Kidney (tissue), 14 donors: Measurements from ENCODE around the gene ARID5A. TPM values are rescaled to one million over a fixed set of nuclear protein-coding genes. Genes with fewer than 3 reads are reported as not detected.

Source experiments
- DNase-seq, 5 donors: peaks; one replicate each; pipeline ENCODE4 v3.0.0-alpha.2; 2013 to 2020
- FAIRE-seq: peaks from 2 replicates; lab custom pipeline; 2012; peaks lifted over from hg19 to GRCh38; lab: Jason Lieb, UNC
- H3K27ac ChIP-seq, 2 donors: one replicate each; pipeline ENCODE4 v1.7.0; 2013; ENCODE audit warnings: low read depth in 2 of 2, low read length in 2 of 2, inconsistent platforms in 1 of 2
- H3K27me3 ChIP-seq: one replicate; pipeline ENCODE4 v1.7.1; 2013; ENCODE audit warnings: low read length, inconsistent platforms; ENCODE audit not compliant: control insufficient read depth, insufficient read depth
- H3K36me3 ChIP-seq, 3 donors: one replicate each; pipeline versions ENCODE4 v1.7.0 to v1.7.1; 2013; ENCODE audit warnings: low read length in 3 of 3, control low read depth in 1 of 3, inconsistent platforms in 1 of 3; ENCODE audit not compliant: insufficient read depth in 3 of 3, control insufficient read depth in 2 of 3
- H3K4me1 ChIP-seq, 3 donors: one replicate each; pipeline versions ENCODE4 v1.7.0 to v1.7.1; 2013; ENCODE audit warnings: low read length in 3 of 3, inconsistent platforms in 1 of 3, low read depth in 1 of 3; ENCODE audit not compliant: control insufficient read depth in 2 of 3, insufficient read depth in 2 of 3
- H3K4me3 ChIP-seq, 3 donors: one replicate each; pipeline versions ENCODE4 v1.7.0 to v1.8.1; 2013; ENCODE audit warnings: low read length in 3 of 3, control low read depth in 1 of 3, inconsistent platforms in 1 of 3
- H3K9ac ChIP-seq, 3 donors: one replicate each; pipeline versions ENCODE4 v1.7.0 to v1.7.1; 2013; ENCODE audit warnings: low read length in 3 of 3, control low read depth in 1 of 3, inconsistent platforms in 1 of 3
- H3K9me3 ChIP-seq, 3 donors: one replicate each; pipeline versions ENCODE4 v1.7.0 to v1.7.1; 2013; ENCODE audit warnings: low read length in 3 of 3, control low read depth in 1 of 3, inconsistent platforms in 1 of 3; ENCODE audit not compliant: control insufficient read depth in 2 of 3, insufficient read depth in 1 of 3
- intact Hi-C: fragments of 100-400 bp; cut with DNase I; formaldehyde crosslinking; loops from one replicate; pipeline ENCODE4 v1.11.1; 2022
- polyA plus RNA-seq: library from polyadenylated mRNA; stranded (reverse); fragments of 350-450 nt; fragmentation: Illumina TruSeq; extraction: RNeasy Lipid Tissue Mini Kit (QIAGEN cat#74804); gene quantifications from one replicate; pipeline ENCODE4 v1.2.3, GENCODE V29; 2014; ENCODE audit warnings: low read depth, low replicate concordance; ENCODE audit not compliant: insufficient read depth
- total RNA-seq: library from RNA; stranded (reverse); fragmentation: NEBNext Ultra II Directional; extraction: Animal tissue kit (Norgen Biotek cat#: 25700); gene quantifications from one replicate; pipeline ENCODE4 v1.2.1, GENCODE V29; 2021
- TF ChIP-seq, protein P1 (sequence below): IDR thresholded peaks from 3 replicates; pipeline ENCODE4 v1.5.1; 2012; ENCODE audit warnings: mild to moderate bottlenecking, moderate library complexity, borderline replicate concordance; ENCODE audit not compliant: insufficient read depth; ENCODE audit errors: extremely low read depth
- donor health status: control.
- donor health status: control.
- donor health status: control.
- donor health status: control.
- donor health status: control.
- donor health status: DM: yes; HTN: yes; CAD: no.
- donor health status: Normal renal cell carcinoma (clear cell type).

The ARID5A gene
- total and polyA plus RNA-seq, 2 donors from 2014 or later = 8.6 to 26.3 TPM

DNA sequence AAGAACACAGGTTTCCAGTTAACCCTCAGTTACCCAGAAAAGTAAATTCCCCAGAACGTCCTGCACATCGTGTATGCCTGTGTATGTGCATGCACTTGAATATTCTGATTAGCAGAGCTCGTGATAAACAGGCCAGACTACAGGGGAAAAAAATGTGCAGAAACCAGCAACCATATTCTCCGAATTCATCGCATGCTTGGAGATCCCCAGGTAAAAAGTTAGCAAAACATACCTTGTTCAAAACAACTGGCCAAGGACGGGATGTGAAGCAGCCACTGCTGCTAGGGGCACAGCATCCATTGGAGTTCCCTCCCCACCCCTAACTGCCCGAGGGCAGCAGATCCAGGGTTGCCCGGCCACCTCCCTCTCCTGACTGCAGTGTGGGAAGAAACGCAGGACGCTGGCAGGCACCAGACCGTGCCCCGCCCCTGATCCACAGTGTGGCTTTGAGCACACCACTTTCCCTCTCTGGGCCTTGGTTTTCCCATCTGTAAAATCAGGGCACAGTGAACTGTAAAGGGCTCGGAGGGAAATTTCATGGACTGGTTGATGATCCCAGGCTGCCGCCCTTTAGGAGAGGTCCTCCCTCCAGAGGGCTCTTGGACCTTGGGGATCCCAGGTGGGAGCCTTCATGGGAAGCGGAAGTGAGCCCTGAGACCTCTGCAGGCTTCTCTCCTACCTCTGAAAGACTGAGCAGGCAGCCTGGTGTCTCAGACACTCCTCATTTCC, 11.9 kb upstream of the ARID5A start:
- no peak for DNase-seq
- no peak for FAIRE-seq
- no peak overlapping the region for H3K9ac ChIP-seq
- TF ChIP-seq, protein P1, sequence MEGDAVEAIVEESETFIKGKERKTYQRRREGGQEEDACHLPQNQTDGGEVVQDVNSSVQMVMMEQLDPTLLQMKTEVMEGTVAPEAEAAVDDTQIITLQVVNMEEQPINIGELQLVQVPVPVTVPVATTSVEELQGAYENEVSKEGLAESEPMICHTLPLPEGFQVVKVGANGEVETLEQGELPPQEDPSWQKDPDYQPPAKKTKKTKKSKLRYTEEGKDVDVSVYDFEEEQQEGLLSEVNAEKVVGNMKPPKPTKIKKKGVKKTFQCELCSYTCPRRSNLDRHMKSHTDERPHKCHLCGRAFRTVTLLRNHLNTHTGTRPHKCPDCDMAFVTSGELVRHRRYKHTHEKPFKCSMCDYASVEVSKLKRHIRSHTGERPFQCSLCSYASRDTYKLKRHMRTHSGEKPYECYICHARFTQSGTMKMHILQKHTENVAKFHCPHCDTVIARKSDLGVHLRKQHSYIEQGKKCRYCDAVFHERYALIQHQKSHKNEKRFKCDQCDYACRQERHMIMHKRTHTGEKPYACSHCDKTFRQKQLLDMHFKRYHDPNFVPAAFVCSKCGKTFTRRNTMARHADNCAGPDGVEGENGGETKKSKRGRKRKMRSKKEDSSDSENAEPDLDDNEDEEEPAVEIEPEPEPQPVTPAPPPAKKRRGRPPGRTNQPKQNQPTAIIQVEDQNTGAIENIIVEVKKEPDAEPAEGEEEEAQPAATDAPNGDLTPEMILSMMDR = no peak
- H3K27ac ChIP-seq = no peak overlapping the region
- no peaks in the 10 kb centered on the region for H3K9me3 ChIP-seq
- no peaks in the 10 kb centered on the region for H3K27me3 ChIP-seq
- H3K4me3 ChIP-seq = no peak overlapping the region
- no peaks in the 10 kb centered on the region for H3K36me3 ChIP-seq
- H3K4me1 ChIP-seq = peaks cover 0 to 5% (median 0%) of the 10 kb centered on the region in 3 donors
- intact Hi-C loops = no loop called here

DNA sequence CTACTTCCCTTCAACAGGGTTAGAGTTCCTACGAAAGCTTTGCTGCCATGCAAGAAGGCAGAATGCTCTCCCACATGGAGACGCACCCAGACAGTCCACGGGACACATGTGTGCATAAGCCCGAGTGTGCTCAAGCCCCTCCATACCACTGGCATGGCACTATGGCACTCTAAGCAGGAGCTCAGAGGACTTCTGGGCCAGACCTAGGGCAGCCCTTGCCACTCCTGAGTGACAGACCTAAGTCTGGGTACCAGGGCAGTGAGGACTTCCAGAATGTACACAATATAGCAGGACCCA, 11.4 kb upstream of the ARID5A start:
- DNase-seq = no peak
- intact Hi-C loops = no loop called here
- TF ChIP-seq, protein P1 = no peak

DNA sequence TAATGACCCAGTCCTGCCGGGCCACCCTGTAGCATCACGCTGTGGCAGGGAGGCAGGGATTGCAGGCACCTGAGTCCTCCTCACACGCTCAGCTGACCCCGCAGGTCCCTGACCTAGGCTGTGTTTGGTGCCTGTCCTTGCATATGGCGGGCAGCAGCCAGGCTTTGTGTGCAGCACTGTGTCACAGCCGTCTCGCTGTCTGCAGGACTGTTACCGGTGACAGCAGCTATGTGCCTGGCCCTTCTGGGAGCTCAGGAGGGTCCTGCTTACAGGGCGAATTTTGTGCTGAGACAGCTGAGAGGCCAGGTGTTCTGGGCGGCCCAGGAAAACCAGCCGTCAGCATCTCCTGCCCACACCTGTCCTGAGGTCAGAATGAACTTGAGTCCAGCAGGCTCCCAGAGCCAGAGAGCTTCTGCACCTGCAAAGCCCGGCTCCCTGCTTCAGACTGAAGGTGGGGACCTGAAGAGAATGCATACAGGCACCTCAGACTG, 10.4 kb upstream of the ARID5A start:
- Histone ChIP-seq H3K4me3 (no peak overlapping the region), H3K27me3 (no peaks in the 10 kb centered on the region), H3K36me3 (no peaks in the 10 kb centered on the region), H3K9me3 (no peaks in the 10 kb centered on the region), H3K4me1 (peaks cover 0 to 5% (median 0%) of the 10 kb centered on the region in 3 donors), H3K9ac (no peak overlapping the region), H3K27ac (no peak overlapping the region)
- no peak for DNase-seq
- FAIRE-seq = no peak
- intact Hi-C loops = no loop called here
- TF ChIP-seq, protein P1 = no peak

More for the DNA sequence above, 11.4 kb upstream of the ARID5A start:
- Histone ChIP-seq H3K27ac (no peak overlapping the region), H3K27me3 (no peaks in the 10 kb centered on the region), H3K4me1 (peaks cover 0 to 5% (median 0%) of the 10 kb centered on the region in 3 donors), H3K4me3 (no peak overlapping the region), H3K9ac (no peak overlapping the region), H3K36me3 (no peaks in the 10 kb centered on the region), H3K9me3 (no peaks in the 10 kb centered on the region)
- no peak for FAIRE-seq
